Activated T-cell treated with anti-CD3 and anti-CD28 coated beads for 4 hours (primary cell): ENCODE results near the gene ACSL1.

Source experiments
- DNase-seq: peaks from one replicate; pipeline ENCODE4 v3.0.0-alpha.2; 2020

ACSL1 gene

GRCh38 chr4:184810720-184811119 is 15.0 kb downstream of the ACSL1 start:
- no peak for DNase-seq

GRCh38 chr4:184808713-184809050 is 17.1 kb downstream of the ACSL1 start:
- DNase-seq, result no peak

- no peak for DNase-seq
Observed at GRCh38 chr4:184807797-184808712, 17.7 kb downstream of the ACSL1 start.

DNA sequence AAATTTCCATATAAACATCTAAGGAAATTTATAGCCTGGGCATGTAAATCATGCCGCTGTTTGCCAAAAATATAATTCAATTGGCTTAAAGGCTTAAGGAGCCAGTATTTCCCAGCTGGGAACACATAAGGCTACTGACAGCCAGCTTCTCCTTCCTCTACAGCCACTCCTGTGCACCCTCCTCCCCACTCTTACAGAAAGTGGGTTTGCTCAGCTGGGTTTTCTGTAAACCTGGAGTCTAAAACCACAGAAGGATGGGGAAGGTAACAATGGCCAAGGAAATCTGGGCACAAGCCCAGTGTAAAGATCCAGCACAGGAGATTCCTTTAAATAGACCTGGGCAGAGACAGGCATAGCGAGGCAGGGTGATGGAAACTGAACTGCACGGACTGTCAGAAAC is 18.5 kb downstream of the ACSL1 start:
- DNase-seq, result no peak

- DNase-seq, result no peak
Observed at GRCh38 chr4:184806711-184807110, 19.1 kb downstream of the ACSL1 start.

GRCh38 chr4:184806229-184806550 is 19.6 kb downstream of the ACSL1 start:
- DNase-seq, result no peak

- DNase-seq, result no peak
Observed at GRCh38 chr4:184805462-184806228, 20.1 kb downstream of the ACSL1 start.

DNA sequence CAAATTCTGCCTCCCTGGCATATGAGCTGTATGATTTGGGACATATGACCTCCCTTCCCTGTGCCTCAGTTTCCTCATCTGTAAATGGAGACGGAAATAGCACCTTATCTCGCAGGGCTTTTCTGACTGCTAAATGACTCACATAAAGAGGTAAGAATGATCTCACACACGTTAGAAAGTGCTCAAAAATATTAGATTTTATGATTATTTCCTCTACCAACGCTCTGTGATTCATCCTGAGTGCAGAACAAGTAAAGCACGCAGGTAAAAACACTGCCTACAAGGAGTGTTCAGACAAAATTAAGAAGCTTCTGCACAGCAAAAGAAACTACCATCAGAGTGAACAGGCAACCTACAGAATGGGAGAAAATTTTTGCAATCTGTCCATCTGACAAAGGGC is 21.1 kb downstream of the ACSL1 start:
- no peak for DNase-seq

DNA sequence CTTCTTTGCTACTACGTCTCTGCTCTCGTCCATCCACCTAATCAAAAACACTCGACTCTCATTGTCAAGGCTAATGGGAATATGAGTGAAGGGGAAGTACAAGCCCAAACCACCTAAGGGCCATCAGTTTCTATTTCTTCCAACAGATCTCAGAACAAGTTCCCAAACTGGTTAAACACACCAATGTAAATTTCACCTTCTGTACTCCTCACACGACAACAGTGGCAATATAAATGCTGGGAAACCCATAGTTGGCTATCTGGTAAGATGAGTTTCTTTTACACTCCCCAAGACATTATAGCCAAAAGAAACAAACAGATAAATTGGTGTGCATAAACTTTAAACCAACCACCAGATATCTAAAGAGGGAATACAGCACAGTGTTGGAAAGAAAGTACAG is 21.9 kb downstream of the ACSL1 start:
- no peak for DNase-seq

GRCh38 chr4:184803133-184803532 is 22.6 kb downstream of the ACSL1 start:
- no peak for DNase-seq

DNA sequence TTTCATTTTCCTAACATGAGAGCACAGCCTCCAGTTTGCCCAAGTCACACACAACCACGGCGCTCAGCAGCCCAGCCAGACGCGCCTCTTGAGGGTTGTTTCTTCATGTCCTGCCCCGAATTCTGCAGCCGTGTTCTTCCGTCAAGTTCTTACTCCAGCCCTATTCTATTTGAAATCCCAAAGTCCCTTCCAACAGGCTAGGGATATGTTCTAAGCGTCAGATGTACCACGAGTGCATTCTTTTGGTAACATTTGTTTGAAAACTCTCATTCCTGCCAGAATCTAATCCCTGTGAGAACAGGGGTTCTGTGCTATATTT is 23.1 kb downstream of the ACSL1 start:
- DNase-seq, result no peak

GRCh38 chr4:184801781-184802696 is 23.7 kb downstream of the ACSL1 start:
- no peak for DNase-seq

DNA sequence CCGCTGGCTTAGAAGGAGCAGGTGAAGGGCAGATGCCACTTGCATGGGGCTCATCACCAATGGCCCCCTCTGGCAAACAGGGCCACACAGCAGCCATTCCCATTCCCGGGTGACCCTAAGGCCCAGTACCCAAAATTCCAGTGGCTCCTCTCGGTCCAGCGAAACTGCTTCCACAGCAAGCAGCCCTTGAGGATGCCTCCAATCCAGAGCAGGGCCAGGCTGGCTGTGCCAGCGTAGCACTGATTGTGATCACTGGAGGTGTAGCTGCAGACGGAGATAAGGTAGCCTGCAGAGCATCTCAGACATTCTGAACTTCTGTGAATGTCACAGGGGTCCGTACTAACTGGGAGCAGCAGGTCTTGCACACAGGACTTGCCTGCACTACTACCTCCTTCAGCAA is 27.3 kb downstream of the ACSL1 start:
- DNase-seq, result no peak

DNA sequence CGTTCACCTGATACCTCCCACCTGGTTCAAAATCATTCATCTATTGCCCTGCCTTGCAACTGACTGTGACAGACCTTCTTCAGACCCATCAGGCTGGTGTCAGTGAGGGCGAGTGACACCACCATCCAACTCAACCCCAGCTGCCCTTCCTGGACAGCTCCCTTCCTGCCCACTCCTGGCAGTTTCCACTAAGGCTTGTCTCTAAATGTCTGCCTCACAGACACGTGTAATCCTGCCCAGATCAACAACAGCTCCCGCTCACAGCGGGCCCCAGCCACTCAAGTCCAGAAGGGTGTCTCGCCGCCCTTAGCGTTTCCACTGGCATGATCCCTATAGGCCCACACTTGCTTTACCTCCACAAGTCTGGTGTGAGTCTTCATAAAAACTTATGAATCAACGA is 28.9 kb downstream of the ACSL1 start:
- no peak for DNase-seq

GRCh38 chr4:184795214-184795844 is 30.4 kb downstream of the ACSL1 start:
- no peak for DNase-seq

DNA sequence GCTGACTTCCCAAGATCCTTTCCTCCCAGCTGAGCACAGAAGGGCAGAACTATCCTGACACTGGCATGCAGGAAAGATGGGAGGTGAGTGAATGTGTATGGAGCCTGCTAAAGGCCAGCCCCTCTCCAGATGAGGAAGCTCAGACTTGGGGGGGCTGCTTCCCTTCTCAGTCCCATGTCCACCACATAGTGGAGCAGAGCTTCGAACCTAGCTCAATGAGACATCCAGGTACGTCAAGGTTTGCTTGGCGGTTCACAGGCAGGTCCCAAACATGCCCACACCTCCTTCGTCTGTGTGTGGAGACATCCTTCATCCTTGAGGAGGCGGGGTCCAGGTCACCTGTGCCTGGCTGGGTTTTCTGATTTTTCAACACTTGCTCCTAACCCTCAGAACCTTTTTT is 31.3 kb downstream of the ACSL1 start:
- DNase-seq, result no peak

DNA sequence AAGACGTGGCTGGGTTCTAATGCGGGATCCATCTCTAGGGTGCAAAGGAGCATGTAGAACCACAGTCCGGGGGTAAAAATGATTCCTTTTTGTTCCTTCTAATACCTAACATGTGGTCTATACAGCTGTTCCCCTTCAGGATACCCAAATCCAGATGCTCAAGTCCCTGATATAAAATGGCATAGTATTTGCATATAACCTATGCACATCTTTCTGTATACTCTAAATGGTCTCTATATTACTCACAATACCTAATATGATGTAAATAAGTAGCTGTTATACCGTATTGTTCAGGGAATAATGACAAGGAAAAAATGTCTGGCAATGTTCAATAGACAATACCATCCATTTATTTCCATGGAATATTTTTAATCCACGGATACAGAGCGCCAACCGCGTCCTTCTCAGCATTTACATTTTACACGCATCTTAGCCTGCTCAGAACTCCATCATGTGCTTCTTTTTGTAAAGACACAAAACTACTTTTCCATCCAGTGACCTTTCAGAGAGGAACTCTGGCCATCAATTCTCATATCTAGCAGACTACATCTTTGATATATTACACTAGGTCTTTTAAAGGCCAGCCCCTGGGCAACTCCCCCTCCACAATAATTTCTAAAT is 31.9 kb downstream of the ACSL1 start:
- DNase-seq, result no peak

- peak; percentile 45 for DNase-seq
Observed at GRCh38 chr4:184792950-184793555, 32.7 kb downstream of the ACSL1 start.

DNA sequence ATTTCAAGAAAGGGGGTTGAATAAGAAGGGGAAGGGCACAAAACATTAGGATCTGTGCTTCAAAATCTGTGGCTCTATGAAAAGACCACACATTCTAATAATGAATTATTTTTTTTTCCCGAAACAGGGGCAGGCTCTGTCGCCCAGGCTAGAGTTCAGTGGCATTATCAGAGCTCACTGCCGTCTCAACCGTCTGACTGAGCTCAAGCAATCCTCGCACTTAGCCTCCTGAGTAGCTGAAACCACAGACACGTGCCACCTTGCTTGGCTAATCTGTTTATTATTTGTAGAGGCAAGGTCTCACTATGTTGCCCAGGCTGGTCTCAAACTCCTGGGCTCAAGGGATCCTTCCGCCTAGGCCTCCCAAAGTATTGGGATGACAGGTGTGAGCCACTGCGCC is 33.4 kb downstream of the ACSL1 start:
- DNase-seq, result no peak

GRCh38 chr4:184790826-184791225 is 34.9 kb downstream of the ACSL1 start:
- no peak for DNase-seq

GRCh38 chr4:184787766-184788503 is 37.8 kb downstream of the ACSL1 start:
- no peak for DNase-seq
